CD4-positive, alpha-beta T cell treated with Interleukin-12 subunit alpha and Interleukin-12 subunit beta, for 1 hour (primary cell): Measurements from ENCODE around the gene GCLC.
"Not testable (repeated sequence)": the region's sequence is repeated elsewhere in the genome, so short reads cannot be mapped to it uniquely, and the experiment has no call there.

Source experiments
- DNase-seq: peaks from one replicate; pipeline ENCODE4 v3.0.0-alpha.2; 2020

The GCLC gene

DNA sequence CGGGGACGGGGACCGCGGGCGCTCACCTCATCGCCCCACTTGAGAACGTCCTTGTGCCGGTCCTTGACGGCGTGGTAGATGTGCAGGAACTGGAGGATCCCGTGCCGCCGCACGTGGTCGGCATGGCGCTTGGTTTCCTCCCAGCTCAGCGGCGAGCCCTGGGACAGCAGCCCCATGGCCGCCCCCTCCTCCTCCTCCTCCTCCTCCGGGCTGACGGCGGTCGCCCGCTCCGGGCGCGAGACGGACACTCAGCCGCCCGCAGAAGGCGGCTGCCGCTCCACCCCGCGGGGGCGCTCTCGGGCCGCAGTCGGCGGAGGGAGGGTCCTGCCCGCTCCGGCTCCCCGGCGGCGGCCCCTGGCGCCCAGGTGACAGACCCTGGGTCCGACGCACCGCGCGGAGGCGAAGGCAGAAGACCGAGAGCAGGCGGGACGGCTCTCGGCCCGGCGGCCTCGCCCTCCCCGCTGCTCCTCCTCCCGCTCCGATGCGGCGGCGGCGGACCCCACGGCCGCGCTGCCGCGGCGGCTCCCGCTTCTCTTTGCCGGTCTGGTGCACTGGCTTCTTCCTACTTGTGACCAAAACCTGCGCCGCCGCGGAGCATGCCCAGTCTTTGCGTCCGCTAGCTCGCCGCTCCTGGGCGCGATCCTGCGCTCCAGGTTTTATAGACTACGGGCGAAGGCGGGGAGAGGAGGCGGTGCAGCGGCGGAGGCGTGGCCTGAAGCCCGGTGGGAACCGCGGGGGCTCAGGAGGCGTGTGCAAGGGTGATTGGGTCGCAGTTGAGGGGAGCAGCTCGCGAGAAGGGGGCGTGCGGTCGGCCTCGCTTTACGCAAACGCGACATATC, at the start of gene GCLC:
Gene GCLC (minus strand): TSS at position 632 of the 839 bp plus-strand sequence. CDS start 456 bp downstream, at position 176.
- DNase-seq: peak; percentile 91

DNA sequence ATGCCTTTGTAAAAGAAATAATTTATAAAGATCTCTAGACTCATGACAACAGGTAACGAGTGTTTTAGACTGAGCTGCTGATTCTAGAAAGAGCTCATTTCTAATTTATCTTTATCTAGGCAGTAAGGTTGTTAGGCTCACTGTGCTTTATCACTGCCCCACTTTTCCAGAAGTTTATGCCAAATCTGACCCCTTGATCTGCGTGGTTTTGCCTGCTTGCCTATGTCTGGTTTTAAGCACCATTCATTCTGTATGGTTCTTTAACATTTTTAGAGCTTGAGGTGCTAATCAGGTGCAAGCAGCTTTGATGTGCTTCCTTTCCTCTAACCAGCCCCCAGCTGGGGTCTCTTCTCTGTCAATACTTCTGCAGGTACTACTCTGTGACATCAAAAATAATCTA, 49.7 kb upstream of the GCLC start:
- no peak for DNase-seq

DNA sequence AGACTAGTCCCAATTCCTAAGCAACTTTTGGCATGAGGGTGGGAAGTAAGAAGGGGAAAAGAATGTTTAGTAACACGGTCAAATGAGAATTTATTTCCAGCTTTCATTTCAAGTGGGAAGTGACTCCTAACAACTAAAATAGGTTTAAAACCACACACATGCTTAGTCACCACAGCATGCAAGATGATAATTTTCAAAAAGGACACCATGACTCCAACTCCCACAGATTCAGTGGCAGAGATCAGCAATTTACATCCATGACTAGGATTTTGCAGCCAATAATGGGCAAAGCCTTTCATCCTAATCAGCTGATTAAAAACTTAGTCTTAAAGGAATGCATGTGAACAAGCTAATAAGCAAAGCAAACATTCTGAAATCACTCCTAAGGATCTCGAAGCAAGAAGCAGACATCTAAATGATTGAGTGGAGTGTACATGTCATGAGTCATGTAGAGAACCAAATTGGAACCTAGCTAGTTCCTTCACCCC, 48.1 kb upstream of the GCLC start:
- DNase-seq: no peak

DNA sequence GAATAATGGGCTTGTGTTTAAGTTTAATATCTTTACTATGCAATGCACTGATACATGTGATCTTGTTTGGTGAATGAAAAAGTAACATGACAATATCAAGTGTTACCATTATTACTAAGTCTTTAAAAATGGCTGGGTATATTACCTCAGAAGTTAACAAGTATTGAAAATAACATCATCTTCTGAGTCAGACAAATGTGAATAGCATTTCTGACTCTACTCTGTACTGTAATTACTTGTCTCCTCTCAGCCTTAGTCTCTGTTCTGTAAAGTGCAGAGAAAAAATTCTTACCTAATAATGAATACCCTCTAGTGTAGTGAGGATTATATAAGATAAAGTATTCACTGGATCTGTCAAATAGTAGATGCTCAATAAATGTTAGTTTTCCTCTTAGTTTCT, 47.0 kb upstream of the GCLC start:
- no peak for DNase-seq

DNA sequence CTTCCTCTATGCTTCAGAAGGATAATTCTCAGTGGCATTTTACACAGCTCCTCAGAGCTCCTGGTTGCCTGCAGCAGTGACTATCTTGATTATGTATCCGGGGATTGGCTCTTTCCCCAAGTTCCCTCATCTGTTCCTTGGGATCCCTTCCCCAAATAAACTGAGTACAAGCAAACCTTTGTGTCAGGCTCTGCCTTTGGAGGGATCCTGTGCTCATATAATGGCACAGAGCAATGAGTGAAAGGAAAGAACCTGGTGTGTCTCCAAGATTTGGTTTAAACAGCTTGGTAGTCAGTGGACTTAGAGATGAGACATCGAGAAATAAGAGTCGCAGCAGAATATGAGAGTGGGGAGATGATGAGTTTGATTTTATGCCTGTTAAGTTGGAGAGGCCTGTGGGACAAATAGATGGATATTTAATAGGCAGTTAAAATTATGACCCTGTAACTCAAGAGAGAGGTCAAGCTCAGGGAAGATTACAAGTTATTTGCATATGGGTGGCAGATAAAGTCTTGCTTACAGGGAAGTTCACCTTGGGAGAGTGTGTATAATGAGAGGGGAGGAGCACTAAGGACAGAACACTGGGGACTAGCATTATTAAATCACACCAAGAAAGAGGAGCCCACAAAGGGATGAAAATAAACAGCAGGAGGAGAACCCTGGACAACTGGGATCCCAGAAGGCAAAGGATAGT, 44.1 kb upstream of the GCLC start:
- DNase-seq: no peak

DNA sequence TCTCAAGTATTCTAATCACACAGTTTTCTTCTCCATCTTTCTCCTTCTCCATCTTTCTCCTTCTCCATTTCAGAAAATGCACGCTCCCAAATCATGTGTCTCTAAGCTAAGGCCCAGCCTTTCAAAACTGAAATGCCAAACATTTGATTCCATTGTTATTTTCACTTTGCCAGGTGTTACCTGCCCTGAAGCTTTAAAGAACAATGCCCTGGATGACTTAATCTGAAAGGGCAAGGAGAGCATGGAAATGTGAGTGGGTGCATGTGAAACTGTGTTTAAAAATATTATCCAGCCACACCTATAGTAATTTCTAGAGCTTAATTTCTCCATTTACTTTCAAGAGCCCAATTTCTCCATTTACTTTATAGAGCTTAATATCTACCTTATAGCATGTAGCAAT, 42.4 kb upstream of the GCLC start:
- DNase-seq: no peak

DNA sequence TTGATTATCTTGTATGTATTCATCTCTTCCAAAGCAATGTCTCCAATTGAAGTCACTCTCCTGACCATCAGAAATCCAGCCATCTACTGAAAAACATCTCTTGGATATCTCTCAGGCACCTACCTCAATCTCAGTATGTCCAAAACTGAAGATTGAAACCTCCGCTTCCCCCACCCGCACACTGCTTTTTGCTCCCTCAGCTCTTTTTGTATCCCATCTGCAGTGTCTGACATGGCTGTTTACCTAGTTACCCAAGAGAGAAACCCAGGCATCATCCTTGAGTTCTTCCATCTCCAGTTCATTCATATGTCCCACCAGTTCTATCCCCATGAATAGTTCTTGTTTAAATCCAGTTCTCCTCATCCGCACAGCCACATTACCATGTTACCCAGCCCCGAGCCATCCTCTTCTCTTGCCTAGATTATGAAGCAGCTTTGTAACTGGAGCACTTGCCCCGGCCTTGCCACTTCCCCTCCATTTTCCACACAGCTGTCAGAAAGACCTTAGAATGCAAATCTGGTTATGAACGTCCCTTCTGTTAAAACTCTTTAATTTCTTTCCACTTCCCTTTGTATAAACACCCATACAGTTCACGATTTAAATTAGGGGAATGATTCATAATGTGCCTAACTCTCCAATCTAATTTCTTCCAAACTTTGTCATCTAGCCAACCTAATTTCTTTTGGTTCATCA, 40.5 kb upstream of the GCLC start:
- no peak for DNase-seq

DNA sequence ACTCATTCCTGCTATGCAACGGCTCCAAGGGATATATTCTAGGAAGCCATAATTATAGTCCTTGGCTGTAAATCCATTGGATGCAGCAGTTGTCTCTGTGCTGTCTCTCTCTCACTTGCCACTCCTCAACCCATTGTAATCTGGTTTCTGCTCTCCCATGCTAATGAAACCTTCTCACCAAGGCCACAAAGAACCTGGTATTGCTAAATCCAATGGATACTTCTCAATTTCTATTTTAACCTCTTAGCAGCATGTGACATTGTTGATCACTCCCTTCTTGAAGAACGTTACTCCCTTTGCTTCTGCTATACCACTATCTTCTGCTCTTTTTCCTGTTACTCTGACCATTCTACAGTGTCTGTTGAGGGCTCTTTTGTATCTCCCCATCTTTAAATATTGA, 39.8 kb upstream of the GCLC start:
- DNase-seq: no peak

DNA sequence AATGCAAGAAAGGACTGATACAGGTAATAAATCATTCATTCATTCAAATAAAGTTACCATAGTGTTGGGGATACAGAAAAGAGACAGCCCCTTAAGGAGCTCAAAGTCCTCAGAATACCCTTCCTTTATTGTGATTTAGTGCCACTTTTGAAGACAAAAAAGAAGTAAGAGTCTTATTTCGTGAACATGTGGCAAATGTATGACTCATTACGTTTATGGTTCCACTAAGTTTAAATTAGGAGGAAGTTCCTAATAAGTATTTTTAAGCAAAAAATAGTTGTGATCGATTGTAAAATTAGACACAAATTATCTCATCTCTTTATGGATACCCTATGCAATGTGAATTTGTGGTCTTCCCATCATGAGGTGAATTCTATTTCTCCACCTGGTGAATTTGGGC, 38.5 kb upstream of the GCLC start:
- DNase-seq: no peak

DNA sequence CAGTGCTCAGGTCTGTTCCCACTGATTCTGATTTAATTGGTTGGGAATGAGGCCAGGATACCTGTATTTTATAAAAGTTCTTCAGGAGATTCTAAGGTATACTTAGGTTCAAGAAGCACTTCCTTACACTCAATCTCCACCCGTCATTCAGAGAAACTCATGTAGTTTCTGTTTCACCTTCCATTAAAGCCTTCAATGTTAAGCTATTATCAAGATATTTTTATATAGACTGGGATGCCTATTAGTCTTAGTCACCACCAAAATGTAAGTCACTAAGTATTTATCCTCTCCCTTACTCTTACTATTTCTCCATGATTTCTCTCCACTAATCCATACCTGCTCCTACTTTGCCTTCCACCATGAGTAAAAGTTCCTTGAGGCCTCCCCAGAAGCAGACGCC, 38.1 kb upstream of the GCLC start:
- DNase-seq: no peak

DNA sequence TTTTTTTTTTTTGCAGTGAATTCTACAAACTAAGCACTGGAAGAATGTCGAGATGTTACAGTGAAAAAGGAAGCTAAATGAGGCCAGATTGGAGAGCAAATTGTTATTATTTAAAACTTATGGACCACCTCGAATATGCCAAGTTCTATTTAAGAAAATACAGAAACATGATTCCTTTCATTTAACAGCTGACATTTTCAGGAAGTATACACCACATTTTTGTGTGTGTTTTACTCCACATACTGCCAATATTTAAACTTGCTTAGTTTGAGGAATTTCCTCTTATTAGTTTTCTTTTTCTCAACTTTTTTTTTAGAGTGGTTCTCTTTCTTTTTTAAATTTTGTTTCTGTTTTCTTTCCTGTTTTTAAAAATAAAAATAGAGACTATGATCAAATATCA, 37.0 kb upstream of the GCLC start:
- no peak for DNase-seq

DNA sequence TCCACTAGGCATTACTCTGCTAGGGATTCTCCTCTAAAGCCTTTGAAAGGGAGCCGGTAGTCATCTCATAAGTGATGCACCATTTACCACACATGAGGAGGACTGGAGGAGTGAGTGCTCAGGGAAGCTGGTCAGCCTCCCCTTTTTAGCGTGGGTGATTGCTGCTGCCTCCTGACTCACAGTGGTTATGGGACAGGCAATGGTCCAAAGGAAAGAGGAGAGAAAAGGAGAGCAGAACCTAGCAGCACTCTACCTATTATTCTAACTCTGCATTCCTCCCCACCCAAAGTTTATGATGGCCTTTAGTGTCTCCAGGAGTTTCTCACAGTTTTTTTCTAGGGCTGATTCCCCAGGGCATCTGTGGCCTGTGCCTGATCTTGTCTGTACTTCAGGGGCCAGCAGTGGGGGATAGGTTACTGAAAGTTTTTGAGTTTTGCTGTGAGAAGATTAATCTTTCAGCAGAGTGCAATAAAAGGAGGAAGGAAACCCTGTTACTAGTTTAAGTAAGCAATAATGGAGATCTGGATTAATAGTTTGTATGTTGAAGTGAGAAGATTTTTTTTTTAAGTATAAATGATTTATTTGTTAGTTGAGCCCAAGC, 36.4 kb upstream of the GCLC start:
- no peak for DNase-seq

DNA sequence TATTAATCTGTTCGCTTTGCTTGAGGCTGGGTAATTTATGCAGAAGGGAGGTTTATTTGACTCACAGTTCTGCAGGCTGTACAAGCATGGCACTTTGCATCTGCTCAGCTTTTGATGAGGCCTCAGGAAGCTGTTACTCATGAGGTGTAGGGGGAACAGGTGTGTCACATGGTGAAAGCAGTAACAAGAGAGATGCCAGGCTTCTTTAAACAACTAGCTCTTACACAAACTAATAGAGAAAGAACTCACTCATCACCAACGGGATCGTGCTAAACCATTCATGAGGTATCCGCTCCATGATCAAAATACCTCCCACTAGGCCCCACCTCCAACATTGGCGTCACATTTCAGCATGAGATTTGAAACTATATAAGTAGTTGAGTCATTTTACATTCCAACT, 34.4 kb upstream of the GCLC start:
- no peak for DNase-seq

DNA sequence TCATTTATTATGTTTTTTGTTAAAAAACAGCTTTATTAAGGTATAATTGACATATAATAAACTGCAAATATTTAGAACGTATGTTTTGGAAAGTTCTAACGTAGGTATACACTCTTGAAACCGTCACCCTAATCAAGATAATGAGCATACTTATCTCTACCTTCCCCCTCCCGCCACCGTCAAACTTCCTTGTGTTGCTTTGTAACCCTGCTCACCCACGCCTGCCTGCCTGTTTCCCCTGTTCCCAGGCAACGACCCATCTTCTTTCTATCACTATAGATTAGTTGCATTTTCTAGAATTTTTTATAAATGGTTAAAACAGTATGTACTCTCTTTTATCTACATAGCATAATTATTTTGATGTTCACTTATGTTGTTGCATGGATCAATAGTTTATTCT, 33.5 kb upstream of the GCLC start:
- no peak for DNase-seq

DNA sequence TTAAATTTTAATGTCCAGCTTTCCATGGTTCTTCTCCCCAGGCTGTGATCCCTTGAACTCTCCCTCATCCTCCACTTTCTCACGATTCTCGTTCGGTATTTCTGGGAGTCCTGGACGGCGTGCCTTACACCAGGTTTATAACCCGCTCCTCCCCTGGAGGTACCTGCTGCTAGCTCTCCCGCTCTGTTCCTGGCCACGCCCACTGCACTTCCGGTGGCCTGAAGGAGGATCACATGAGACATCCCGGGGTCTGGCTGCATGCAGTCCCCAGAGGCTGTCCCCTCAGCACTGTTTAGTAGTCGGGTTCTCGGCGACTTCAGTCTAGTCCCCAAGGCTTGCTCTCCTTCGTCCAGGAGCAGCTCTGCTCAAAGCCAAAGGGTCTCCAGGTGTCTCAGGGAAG, 28.4 kb upstream of the GCLC start:
- no peak for DNase-seq

DNA sequence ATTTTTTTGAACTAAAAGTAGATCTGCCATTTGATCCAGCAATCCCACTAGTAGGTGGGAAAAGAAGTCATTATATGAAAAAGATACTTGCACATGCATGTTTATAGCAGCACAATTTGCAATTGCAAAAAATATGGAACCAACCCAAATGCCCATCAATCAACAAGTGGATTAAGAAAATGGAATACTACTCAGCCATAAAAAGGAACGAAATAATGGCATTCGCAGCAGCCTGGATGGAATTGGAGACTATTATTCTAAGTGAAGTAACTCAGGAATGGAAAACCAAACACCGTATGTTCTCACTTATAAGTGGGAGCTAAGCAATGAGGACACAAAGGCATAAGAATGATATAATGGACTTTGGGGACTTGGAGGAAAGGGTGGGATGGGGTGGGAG, 27.5 kb upstream of the GCLC start:
- not testable (repeated sequence) for DNase-seq

DNA sequence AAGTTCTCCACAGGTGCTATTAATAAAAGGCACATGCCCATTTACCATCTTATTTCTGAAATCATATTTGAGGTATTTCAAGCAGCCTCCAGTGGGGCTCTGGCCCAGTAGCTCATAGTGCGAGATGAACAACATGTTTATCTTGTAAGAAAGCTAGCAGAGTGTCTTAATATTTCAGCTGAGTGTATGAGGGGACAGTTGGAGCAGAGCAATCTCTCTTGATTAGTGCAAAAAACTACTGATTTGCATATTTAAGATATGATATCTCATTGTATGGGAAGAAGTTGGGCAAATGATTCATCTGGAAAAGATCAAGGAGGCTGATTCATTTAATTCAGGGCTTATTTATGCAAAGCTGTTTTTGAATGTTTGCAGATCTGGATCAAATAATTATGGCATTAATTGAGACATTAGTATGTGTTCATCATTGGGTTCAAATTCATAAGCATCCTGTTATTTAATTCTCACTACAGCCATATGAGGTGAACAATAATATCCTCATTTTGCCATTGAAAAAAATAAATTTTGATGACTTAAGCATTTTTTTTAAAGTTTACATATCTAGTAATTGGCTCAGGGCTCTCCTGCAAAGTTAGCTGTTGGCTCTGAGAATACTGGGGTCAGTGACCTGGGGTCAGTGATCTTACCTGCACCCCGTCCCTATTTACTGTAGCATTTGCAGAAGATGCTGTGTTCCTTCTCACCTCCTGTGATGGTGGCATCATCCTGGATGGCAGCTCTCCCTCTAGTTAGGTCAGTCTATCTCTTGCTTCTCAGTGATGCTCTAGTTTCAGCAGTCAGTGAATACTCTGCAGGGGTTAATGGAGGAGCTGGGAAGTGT, 24.1 kb upstream of the GCLC start:
- DNase-seq: no peak

DNA sequence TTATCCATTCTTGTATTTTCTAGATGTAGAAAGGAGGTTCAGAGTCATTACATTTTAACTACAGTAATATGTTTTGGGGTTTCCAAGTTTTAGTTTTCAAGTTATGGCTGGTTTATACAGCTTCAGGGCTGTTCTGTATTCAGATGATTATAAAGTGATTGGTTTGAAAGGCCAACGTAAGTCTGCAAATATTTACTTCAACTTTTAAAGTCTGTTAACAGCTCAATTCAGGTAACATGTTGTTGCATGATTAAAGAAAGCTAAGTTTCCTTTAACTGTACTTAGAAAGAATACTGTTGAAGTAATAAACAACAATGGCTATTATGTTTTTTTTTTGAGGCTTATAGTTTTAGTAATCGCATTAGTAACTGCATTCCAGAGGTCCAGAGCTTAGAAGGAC, 22.8 kb upstream of the GCLC start:
- DNase-seq: no peak

DNA sequence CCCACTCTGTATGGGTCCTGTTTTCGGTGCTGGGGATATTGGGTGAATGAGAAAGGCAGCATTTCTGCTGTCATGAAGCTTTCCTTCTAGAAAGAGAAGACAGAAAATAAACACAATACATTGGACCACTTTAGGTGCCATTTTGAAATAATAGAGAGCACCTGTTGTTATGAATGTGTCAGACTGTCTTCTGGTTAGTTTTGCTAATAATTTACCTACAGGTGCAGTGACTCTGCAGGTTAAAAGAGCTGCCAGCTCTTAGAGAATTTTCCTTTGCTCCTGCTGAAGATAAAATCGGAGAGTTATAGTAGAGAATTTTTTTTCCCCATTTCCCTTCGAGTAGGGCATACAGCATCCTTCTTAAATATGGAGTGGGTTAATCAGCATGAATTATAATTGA, 21.9 kb upstream of the GCLC start:
- DNase-seq: no peak

DNA sequence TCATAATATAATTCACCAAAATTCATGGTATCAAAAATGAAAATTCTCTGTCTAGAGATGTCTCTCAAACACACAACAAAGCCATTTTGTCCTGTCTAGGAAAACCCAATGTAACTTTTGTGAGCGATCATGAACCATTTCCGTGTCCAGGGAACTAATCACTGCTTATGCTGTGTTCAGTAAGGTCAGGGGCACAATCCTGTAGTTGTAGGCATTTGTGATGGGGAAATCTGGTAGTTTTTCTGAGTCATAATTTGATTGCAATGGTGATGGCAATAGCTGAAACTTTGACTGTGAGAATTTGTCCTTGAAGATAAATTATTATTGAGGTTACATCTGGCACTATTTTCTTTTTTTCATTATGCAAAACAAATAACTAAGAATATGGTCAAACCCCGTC, 21.0 kb upstream of the GCLC start:
- DNase-seq: no peak

DNA sequence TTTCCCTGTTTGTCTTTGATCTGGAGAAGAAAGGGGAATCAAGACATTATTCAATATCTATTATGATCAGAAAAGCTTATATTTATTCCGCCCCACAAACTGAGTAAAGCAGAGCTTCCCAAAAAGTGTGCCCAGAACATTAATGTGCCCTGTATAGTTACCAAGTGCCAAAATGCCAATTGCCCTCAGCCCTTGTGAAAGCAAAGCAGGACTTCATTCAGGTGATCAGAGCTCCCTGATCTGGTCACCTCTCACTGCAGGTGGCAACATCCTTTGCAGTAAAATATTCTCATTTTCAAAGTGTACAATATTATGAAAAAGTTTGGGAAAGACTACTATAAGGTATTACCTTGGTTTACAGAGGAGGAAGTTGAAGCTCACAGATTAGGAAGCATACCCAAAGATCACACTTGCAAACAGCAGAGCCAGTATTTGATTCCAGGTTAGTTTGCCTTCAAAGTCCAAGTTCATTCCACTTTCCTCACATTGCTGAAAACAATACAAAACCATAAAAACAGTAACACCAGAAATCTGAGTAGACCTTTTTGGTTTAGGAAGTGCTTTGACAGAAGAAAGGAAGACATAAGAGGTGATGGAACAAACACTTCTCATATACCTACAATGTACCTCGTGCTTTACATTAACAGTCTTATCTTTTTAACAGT, 19.6 kb upstream of the GCLC start:
- DNase-seq: no peak
